Measurements from ENCODE around the gene POM121C.
"Not testable (repeated sequence)": the region's sequence is repeated elsewhere in the genome, so short reads cannot be mapped to it uniquely, and the experiment has no call there.

DNA sequence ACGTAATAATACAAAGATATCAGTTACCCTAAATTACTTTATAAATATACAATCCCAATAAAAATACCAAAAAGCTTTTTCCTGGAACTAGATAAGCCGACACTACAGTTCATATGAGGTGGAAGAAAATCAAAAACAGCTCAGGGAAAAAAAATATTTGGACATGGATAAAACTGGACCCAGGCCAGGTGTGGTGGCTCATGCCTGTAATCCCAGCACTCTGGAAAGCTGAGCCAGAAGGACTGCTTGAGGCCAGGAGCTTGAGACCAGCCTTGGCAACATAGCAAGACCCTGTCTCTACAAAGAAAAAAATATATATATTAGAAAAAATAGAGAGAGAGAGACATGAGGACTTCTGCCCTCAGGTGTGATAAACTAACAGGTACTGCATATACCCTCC is 32.7 kb upstream of the POM121C start:
- TF ChIP-seq, protein P1, sequence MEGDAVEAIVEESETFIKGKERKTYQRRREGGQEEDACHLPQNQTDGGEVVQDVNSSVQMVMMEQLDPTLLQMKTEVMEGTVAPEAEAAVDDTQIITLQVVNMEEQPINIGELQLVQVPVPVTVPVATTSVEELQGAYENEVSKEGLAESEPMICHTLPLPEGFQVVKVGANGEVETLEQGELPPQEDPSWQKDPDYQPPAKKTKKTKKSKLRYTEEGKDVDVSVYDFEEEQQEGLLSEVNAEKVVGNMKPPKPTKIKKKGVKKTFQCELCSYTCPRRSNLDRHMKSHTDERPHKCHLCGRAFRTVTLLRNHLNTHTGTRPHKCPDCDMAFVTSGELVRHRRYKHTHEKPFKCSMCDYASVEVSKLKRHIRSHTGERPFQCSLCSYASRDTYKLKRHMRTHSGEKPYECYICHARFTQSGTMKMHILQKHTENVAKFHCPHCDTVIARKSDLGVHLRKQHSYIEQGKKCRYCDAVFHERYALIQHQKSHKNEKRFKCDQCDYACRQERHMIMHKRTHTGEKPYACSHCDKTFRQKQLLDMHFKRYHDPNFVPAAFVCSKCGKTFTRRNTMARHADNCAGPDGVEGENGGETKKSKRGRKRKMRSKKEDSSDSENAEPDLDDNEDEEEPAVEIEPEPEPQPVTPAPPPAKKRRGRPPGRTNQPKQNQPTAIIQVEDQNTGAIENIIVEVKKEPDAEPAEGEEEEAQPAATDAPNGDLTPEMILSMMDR (IDR thresholded peaks at IDR 0.05; ENCODE audit: low read length) = not testable (repeated sequence)
- not testable (repeated sequence) for TF ChIP-seq EZH2 (IDR thresholded peaks at IDR 0.05; ENCODE audit: borderline replicate concordance, low read length)

Measured in OCI-LY1 (cell line).